ENCODE measurements around the gene SPOCK3.

DNA sequence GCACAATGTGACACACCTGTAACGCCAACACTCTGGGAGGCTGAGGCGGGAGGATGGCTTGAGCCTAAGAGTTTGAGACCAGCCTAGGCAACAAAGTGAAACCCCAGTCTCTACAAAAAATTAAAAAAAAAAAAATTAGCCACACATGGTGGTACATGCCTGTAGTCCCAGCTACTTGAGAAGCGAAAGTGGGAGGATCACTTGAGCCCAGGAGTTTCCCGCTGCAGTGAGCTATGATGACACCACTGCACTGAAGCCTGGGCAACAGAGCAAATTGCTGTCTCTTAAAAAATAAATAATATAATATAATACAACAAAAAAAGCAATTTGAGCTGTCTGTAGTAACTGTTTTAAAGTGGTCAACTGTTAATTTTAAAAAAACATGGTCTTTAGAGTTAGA lies 13.2 kb downstream of the SPOCK3 start:
- no peak for TF ChIP-seq RNF2 (conservative IDR thresholded peaks at IDR 0.05; ENCODE audit: low read depth)
- no peak for TF ChIP-seq EZH2 (conservative IDR thresholded peaks at IDR 0.05; ENCODE audit: low read depth, low read length)
- TF ChIP-seq KDM2A (CRISPR knock-in tag; IDR thresholded peaks at IDR 0.05; ENCODE audit: borderline replicate concordance, low read depth), result no peak
- TF ChIP-seq, protein P1, sequence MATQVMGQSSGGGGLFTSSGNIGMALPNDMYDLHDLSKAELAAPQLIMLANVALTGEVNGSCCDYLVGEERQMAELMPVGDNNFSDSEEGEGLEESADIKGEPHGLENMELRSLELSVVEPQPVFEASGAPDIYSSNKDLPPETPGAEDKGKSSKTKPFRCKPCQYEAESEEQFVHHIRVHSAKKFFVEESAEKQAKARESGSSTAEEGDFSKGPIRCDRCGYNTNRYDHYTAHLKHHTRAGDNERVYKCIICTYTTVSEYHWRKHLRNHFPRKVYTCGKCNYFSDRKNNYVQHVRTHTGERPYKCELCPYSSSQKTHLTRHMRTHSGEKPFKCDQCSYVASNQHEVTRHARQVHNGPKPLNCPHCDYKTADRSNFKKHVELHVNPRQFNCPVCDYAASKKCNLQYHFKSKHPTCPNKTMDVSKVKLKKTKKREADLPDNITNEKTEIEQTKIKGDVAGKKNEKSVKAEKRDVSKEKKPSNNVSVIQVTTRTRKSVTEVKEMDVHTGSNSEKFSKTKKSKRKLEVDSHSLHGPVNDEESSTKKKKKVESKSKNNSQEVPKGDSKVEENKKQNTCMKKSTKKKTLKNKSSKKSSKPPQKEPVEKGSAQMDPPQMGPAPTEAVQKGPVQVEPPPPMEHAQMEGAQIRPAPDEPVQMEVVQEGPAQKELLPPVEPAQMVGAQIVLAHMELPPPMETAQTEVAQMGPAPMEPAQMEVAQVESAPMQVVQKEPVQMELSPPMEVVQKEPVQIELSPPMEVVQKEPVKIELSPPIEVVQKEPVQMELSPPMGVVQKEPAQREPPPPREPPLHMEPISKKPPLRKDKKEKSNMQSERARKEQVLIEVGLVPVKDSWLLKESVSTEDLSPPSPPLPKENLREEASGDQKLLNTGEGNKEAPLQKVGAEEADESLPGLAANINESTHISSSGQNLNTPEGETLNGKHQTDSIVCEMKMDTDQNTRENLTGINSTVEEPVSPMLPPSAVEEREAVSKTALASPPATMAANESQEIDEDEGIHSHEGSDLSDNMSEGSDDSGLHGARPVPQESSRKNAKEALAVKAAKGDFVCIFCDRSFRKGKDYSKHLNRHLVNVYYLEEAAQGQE (IDR thresholded peaks at IDR 0.05; ENCODE audit: borderline replicate concordance in 1 of 2, low read depth in 1 of 2, low read length in 2 of 2), result no peak
- TF ChIP-seq, protein P2, sequence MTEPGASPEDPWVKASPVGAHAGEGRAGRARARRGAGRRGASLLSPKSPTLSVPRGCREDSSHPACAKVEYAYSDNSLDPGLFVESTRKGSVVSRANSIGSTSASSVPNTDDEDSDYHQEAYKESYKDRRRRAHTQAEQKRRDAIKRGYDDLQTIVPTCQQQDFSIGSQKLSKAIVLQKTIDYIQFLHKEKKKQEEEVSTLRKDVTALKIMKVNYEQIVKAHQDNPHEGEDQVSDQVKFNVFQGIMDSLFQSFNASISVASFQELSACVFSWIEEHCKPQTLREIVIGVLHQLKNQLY (CRISPR knock-in tag; IDR thresholded peaks at IDR 0.05), result no peak
- no peak for TF ChIP-seq ZNF234 (CRISPR knock-in tag; conservative IDR thresholded peaks at IDR 0.05)
- TF ChIP-seq TCF7L2 (IDR thresholded peaks at IDR 0.05; ENCODE audit: low read depth, low read length), result no peak
- TF ChIP-seq, protein P3, sequence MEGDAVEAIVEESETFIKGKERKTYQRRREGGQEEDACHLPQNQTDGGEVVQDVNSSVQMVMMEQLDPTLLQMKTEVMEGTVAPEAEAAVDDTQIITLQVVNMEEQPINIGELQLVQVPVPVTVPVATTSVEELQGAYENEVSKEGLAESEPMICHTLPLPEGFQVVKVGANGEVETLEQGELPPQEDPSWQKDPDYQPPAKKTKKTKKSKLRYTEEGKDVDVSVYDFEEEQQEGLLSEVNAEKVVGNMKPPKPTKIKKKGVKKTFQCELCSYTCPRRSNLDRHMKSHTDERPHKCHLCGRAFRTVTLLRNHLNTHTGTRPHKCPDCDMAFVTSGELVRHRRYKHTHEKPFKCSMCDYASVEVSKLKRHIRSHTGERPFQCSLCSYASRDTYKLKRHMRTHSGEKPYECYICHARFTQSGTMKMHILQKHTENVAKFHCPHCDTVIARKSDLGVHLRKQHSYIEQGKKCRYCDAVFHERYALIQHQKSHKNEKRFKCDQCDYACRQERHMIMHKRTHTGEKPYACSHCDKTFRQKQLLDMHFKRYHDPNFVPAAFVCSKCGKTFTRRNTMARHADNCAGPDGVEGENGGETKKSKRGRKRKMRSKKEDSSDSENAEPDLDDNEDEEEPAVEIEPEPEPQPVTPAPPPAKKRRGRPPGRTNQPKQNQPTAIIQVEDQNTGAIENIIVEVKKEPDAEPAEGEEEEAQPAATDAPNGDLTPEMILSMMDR (CRISPR knock-in tag; IDR thresholded peaks at IDR 0.05), result no peak
- TF ChIP-seq, protein P4, sequence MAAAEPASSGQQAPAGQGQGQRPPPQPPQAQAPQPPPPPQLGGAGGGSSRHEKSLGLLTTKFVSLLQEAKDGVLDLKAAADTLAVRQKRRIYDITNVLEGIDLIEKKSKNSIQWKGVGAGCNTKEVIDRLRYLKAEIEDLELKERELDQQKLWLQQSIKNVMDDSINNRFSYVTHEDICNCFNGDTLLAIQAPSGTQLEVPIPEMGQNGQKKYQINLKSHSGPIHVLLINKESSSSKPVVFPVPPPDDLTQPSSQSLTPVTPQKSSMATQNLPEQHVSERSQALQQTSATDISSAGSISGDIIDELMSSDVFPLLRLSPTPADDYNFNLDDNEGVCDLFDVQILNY (CRISPR knock-in tag; conservative IDR thresholded peaks at IDR 0.05), result no peak
- no peak for TF ChIP-seq SRY (CRISPR knock-in tag; IDR thresholded peaks at IDR 0.05)
- TF ChIP-seq, protein P5, sequence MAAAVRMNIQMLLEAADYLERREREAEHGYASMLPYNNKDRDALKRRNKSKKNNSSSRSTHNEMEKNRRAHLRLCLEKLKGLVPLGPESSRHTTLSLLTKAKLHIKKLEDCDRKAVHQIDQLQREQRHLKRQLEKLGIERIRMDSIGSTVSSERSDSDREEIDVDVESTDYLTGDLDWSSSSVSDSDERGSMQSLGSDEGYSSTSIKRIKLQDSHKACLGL (CRISPR knock-in tag; IDR thresholded peaks at IDR 0.05), result no peak
- TF ChIP-seq, protein P6, sequence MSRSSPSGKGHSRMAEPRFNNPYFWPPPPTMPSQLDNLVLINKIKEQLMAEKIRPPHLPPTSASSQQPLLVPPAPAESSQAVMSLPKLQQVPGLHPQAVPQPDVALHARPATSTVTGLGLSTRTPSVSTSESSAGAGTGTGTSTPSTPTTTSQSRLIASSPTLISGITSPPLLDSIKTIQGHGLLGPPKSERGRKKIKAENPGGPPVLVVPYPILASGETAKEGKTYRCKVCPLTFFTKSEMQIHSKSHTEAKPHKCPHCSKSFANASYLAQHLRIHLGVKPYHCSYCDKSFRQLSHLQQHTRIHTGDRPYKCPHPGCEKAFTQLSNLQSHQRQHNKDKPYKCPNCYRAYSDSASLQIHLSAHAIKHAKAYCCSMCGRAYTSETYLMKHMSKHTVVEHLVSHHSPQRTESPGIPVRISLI (CRISPR knock-in tag; IDR thresholded peaks at IDR 0.05; ENCODE audit: borderline replicate concordance), result no peak
- TF ChIP-seq, protein P7, sequence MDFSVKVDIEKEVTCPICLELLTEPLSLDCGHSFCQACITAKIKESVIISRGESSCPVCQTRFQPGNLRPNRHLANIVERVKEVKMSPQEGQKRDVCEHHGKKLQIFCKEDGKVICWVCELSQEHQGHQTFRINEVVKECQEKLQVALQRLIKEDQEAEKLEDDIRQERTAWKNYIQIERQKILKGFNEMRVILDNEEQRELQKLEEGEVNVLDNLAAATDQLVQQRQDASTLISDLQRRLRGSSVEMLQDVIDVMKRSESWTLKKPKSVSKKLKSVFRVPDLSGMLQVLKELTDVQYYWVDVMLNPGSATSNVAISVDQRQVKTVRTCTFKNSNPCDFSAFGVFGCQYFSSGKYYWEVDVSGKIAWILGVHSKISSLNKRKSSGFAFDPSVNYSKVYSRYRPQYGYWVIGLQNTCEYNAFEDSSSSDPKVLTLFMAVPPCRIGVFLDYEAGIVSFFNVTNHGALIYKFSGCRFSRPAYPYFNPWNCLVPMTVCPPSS (IDR thresholded peaks at IDR 0.05), result no peak
- TF ChIP-seq, protein P8, sequence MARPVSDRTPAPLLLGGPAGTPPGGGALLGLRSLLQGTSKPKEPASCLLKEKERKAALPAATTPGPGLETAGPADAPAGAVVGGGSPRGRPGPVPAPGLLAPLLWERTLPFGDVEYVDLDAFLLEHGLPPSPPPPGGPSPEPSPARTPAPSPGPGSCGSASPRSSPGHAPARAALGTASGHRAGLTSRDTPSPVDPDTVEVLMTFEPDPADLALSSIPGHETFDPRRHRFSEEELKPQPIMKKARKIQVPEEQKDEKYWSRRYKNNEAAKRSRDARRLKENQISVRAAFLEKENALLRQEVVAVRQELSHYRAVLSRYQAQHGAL (CRISPR knock-in tag; IDR thresholded peaks at IDR 0.05; ENCODE audit: not compliant biosample characterization), result no peak
